Heart left ventricle (tissue), 16 donors: ENCODE data around the gene SEC14L1. TPM values are rescaled to one million over a fixed set of nuclear protein-coding genes. Genes with fewer than 3 reads are reported as not detected.

Experiments used
- ATAC-seq, 4 donors: fragments of 200-7000 bp; cut with Tn5 transposase; one replicate each; pipeline ENCODE4 v1.9.1; 2020 to 2022; ENCODE audit warnings: moderate library complexity in 4 of 4, mild to moderate bottlenecking in 3 of 4, moderate number of reproducible peaks in 1 of 4
- DNase-seq, 5 donors: peaks; one replicate each; pipeline ENCODE4 v3.0.0-alpha.2; 2020
- H3K27ac ChIP-seq, 12 donors: fragments of 200-600 bp; sonication (generic) in 4 of 12; one replicate each; pipeline versions ENCODE4 v1.5.0 to v1.8.0; 2016 to 2022; ENCODE audit warnings: mild to moderate bottlenecking in 2 of 12
- H3K27me3 ChIP-seq, 9 donors: fragments of 200-600 bp; sonication (generic) in 2 of 9; one replicate each; pipeline versions ENCODE4 v1.5.1 to v1.8.0; 2016 to 2022; ENCODE audit warnings: mild to moderate bottlenecking in 3 of 9
- H3K36me3 ChIP-seq, 9 donors: fragments of 200-600 bp; sonication (generic) in 2 of 9; one replicate each; pipeline versions ENCODE4 v1.5.0 to v1.8.0; 2018 to 2022; ENCODE audit warnings: mild to moderate bottlenecking in 2 of 9
- H3K4me1 ChIP-seq, 12 donors: fragments of 200-600 bp; sonication (generic) in 4 of 12; one replicate each; pipeline versions ENCODE4 v1.5.0 to v1.8.0; 2016 to 2022; ENCODE audit warnings: mild to moderate bottlenecking in 3 of 12
- H3K4me3 ChIP-seq, 12 donors: fragments of 200-600 bp; sonication (generic) in 4 of 12; one replicate each; pipeline versions ENCODE4 v1.5.0 to v1.8.0; 2017 to 2022; ENCODE audit warnings: mild to moderate bottlenecking in 9 of 12, moderate library complexity in 4 of 12
- H3K9me3 ChIP-seq, 12 donors: fragments of 200-600 bp; sonication (generic) in 4 of 12; one replicate each; pipeline versions ENCODE4 v1.5.0 to v1.8.0; 2016 to 2022; ENCODE audit warnings: mild to moderate bottlenecking in 1 of 12
- CTCF ChIP-seq, 12 donors: fragments of 200-600 bp; sonication (generic) in 4 of 12; IDR thresholded peaks; one replicate each; pipeline versions ENCODE4 v1.5.0 to v1.8.0; 2018 to 2022; ENCODE audit warnings: antibody characterized with exemption in 12 of 12, mild to moderate bottlenecking in 5 of 12
- POLR2A ChIP-seq, 2 donors: fragments of 450-650 bp; IDR thresholded peaks; one replicate each; pipeline ENCODE4 v1.6.1; 2017; ENCODE audit warnings: antibody characterized with exemption in 2 of 2, mild to moderate bottlenecking in 2 of 2, moderate library complexity in 2 of 2
- WGBS, 4 donors: extraction: QIAGEN DNeasy Blood & Tissue Kit in 2 of 4; methylation state at CpG; one replicate each; pipeline versions ENCODE4 v1.1.5 to v1.1.7; 2013 to 2018; 5-methylcytosine and 5-hydroxymethylcytosine counted together
- intact Hi-C, 10 donors: fragments of 100-400 bp; cut with DNase I; formaldehyde crosslinking; loops; one replicate each; pipeline versions ENCODE4 v1.11.1 to v1.14.2; 2022
- polyA plus RNA-seq, 2 donors: library from polyadenylated mRNA; stranded (reverse); fragments of 200-250 nt; gene quantifications; one replicate each; pipeline ENCODE4 v1.2.3, GENCODE V29; 2013
- total RNA-seq, 9 donors: library from RNA; depleted of rRNA in 2 of 9; stranded (reverse); fragments of >200 nt in 2 of 9; fragmentation: NEBNext Ultra II Directional in 3 of 9; extraction: Animal tissue kit (Norgen Biotek cat#: 25700) in 3 of 9; gene quantifications; one replicate each; pipeline versions ENCODE4 v1.1.0 to v1.2.4, GENCODE V29; 2016 to 2023
- donor health status: ischemic (EF 13 %, LVEDD 7.1; RV severe dilation, severe dysfunction).
- donor health status: healthy with polysubstance abuse.
- donor health status: DM: no; HTN: yes; CAD: no.
- donor health status: DM: no; HTN: no; CAD: no.
- donor health status: ischemic (EF 25% LVEDD 6.9; RV normal size, moderate dysfunction).
- donor health status: ischemic (EF 25% LVEDD 5.7; RV mildly dilated, moderate dysfunction).
- donor health status: healthy.
- donor health status: DM: yes; HTN: yes; CAD: no.
- donor health status: ischemic (EF 35%, LVEDD 5.7; RV mildly dilated, moderate dysfunction).
- donor health status: nonischemic (EF 11% LVEDD 7.7; RV severe dilation, severe dysfunction).
- donor health status: DM: yes; HTN: yes; CAD: no.
- donor health status: PGD.
- donor health status: ischemic (EF 29% LVEDD 5.4; RV normal size, mild dysfunction).
- donor health status: nonischemic (EF 23%, LVEDD 6.1; RV moderate dilation, normal function).

The SEC14L1 gene
- total and polyA plus RNA-seq, 11 donors = 26.6 to 116 (median 53.7) TPM

- ATAC-seq (peak in 1 of 4 donors; percentile 53), DNase-seq (peak in 3 of 5 donors; percentile 37 to 60 (median 40))
- Histone ChIP-seq H3K27ac (peak overlapping the region; percentile 31 to 98 (median 88)), H3K4me1 (peaks cover 3 to 87% (median 46%) of the 10 kb centered on the region in 12 donors), H3K27me3 (no peaks in the 10 kb centered on the region), H3K4me3 (peak overlapping the region in 11 of 12 donors; percentile 5 to 95 (median 70)), H3K9me3 (no peaks in the 10 kb centered on the region), H3K36me3 (peaks cover 0 to 86% (median 54%) of the 10 kb centered on the region in 9 donors)
- peak in 6 of 12 donors; percentile 5 to 41 (median 23) for TF ChIP-seq CTCF (IDR thresholded peaks at IDR 0.05)
- TF ChIP-seq POLR2A (IDR thresholded peaks at IDR 0.05) = no peak
- 52 to 68% (median 60%) methylated on average over 17 of the region's 17 CpGs for WGBS, 4 donors
- intact Hi-C loops = loop anchor here in 9 of 10 donors (5.0 to 10.0 kb wide), 8 partner anchors 35 to 65 kb away; no protein-coding TSS in a partner anchor
Measured at GRCh38 chr17:77146882-77147281, 6.1 kb downstream of the SEC14L1 start.

GRCh38 chr17:77147357-77147801 lies 6.6 kb downstream of the SEC14L1 start:
- peak overlapping the region in 9 of 12 donors; percentile 19 to 95 (median 72) for H3K4me3 ChIP-seq
- no peaks in the 10 kb centered on the region for H3K27me3 ChIP-seq
- peaks cover 3 to 90% (median 48%) of the 10 kb centered on the region in 12 donors for H3K4me1 ChIP-seq
- H3K9me3 ChIP-seq = no peaks in the 10 kb centered on the region
- ATAC-seq (no peak), DNase-seq (no peak)
- TF ChIP-seq POLR2A (IDR thresholded peaks at IDR 0.05) (no peak), CTCF (IDR thresholded peaks at IDR 0.05) (no peak)
- intact Hi-C loops = loop anchor here in 9 of 10 donors (5.0 to 10.0 kb wide), 8 partner anchors 35 to 65 kb away; no protein-coding TSS in a partner anchor
- 62 to 74% (median 66%) methylated on average over 8 of the region's 8 CpGs for WGBS, 4 donors
- H3K27ac ChIP-seq = peak overlapping the region; percentile 31 to 98 (median 88)
- H3K36me3 ChIP-seq = peaks cover 0 to 90% (median 54%) of the 10 kb centered on the region in 9 donors

- ATAC-seq (peak in 1 of 4 donors; percentile 17), DNase-seq (no peak)
- Histone ChIP-seq H3K9me3 (no peaks in the 10 kb centered on the region), H3K4me3 (peak overlapping the region in 5 of 12 donors; percentile 4 to 90 (median 12)), H3K27ac (peak overlapping the region; percentile 31 to 98 (median 88)), H3K27me3 (no peaks in the 10 kb centered on the region), H3K36me3 (peaks cover 0 to 82% (median 45%) of the 10 kb centered on the region in 9 donors), H3K4me1 (peaks cover 9 to 91% (median 56%) of the 10 kb centered on the region in 12 donors)
- TF ChIP-seq CTCF (IDR thresholded peaks at IDR 0.05) (no peak), POLR2A (IDR thresholded peaks at IDR 0.05) (no peak)
- intact Hi-C loops = loop anchor here in 9 of 10 donors (5.0 to 10.0 kb wide), 8 partner anchors 34 to 64 kb away; no protein-coding TSS in a partner anchor
- 59 to 68% (median 65%) methylated on average over 15 of the region's 15 CpGs for WGBS, 4 donors
Measured at GRCh38 chr17:77148077-77148939, 7.5 kb downstream of the SEC14L1 start.
